Stromal cell of bone marrow (primary cell): ENCODE data around the gene PPP1R12A.
"Not testable (repeated sequence)": the region's sequence is repeated elsewhere in the genome, so short reads cannot be mapped to it uniquely, and the experiment has no call there.

Source experiments
- DNase-seq: peaks from one replicate; pipeline ENCODE4 v3.0.0-alpha.2; 2012; ENCODE audit warnings: low read depth

PPP1R12A gene

DNA sequence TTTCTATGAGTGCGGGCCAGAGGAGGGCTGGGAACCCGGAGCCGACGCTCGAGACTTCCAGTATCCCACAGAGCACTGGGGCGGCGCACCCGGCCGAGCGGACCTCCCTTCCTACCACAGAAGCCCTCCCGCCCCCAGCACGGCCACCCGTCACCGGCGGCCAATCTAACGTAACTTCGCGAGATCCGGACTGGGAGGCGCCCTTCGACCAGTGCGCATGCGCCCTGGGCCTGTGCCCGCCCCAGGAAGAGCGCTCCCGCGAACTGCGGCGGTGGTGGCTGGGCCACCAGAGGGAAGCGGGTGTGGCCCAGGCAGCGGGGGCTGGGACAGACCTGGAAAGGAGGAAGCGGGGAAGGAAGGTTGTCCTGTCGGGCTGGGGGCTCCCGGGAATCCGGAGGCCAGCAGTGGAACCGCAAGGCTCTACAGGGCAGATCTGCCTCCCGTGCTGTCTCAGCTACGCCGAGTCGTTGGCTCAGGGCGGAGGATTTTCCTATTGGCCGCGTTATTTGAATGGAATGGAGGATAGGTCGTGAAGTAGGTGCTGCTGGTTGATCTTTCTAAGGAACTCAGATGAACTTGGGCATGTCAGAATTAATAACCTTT is at the start of gene PPP1R12A:
Gene PPP1R12A (minus strand): TSS at position 77 of the 603 bp plus-strand sequence. CDS start 166 bp downstream, outside the sequence.
- peak; percentile 95 for DNase-seq

DNA sequence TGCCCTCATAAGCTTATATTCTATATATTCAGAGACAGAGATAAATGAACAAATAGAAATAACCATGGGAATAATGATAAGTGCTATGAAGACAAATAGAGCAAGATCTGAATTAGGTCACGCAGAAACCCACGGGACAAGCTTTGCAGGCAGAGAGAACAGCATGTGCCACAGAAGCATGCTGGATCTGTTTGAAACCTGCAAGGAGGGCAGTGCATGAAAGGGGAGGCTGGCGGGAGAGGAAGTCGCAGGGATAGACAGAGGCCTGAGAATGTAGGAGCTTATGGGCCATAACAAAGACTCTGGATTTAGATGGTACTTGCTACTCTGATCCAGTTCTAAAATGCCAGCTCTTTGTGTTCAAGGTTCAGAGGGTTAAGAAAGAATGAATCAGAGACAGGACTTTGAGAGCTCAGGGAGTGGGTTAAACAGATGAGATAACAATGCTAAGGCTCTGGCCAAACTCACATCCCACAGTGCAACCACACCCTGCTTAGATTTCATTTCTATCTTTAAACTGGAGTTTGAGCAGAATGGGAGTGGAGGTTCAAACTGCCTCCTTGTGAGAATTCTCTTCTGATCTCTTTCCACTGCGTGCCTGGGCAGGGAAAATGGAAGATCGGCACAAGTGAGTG is 49.2 kb upstream of the PPP1R12A start:
- no peak for DNase-seq

DNA sequence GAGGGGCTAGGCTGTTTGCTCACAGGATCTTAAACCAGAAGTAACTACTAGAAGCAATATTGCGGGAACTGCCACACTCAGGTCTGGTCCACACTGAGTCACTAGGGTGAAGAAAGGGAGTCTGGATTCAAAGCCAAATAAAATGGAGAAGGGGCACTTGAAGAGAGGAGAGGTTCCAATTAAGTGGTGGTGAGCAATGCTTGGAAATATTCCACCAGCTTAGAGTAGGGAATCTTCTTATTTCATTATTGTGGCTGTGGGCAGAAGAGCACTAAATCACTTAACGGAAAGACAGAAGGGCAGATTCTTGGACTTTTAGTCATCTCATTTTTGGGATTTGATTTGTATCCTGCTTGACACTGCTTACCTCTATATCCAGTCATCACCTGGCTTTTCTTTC is 48.6 kb upstream of the PPP1R12A start:
- DNase-seq: peak; percentile 90

DNA sequence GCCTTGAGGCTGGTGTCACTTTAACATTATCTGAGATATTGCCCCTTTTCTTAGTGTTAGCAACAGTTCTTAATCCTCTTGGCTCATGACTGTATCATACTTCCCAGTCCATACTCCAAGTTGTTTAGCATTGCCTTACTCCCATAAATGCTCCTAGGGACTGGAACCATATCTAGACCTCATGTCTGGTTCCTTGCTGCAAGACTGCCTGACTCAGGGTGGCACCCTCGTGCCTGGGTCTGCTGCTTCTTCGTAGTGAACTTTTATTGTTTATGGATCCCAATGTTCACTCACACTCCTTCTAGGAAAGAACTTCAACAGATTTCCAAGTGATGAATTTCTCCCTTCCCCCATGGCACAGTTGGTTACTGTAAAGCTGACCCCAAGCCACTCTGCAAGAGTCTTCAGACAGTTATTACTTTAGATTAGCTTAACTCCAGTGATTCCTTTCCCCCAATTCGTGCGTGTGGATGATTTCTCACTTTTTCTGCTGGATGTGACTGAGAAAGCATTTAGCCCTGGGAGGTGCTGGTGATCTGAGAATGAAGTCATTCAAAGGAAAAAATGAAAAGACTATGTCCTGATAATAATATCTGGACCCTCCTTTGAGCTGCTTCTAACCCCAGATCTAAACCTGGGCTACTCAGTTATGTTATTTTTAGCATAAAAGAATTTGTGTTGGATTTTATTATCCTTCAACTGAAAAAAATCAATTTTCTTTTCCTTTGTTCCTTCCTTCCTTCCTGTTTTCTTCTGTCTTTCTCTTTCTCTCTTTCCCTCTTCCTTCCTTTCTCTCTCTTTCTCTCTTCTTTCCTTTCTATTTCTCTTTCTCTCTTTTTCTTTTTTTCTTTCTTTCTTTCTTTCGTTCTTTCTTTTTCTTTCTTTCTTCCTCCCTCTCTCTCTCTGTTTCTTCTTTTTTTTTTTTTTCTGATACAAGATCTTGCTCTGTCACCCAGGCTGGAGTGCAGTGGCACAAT is 47.5 kb upstream of the PPP1R12A start:
- no peak for DNase-seq

DNA sequence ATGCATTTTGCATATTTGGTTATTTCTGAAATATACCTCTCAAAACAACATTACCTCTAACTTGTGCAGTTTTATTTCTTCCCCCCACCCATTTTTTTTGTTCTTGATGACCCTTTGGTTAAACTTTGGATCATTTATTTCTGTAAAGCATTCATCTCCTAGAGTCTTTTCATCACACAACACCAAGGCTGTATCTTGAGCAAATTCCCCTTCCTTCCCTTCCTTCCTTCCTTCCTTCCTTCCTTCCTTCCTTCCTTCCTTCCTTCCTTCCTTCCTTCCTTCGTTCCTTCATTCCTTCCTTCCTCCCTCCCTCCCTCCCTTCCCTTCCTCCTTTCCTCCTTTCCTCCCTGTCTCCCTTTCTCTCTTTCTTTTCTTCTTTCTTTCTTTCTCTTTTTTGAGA is 43.8 kb upstream of the PPP1R12A start:
- DNase-seq: no peak

DNA sequence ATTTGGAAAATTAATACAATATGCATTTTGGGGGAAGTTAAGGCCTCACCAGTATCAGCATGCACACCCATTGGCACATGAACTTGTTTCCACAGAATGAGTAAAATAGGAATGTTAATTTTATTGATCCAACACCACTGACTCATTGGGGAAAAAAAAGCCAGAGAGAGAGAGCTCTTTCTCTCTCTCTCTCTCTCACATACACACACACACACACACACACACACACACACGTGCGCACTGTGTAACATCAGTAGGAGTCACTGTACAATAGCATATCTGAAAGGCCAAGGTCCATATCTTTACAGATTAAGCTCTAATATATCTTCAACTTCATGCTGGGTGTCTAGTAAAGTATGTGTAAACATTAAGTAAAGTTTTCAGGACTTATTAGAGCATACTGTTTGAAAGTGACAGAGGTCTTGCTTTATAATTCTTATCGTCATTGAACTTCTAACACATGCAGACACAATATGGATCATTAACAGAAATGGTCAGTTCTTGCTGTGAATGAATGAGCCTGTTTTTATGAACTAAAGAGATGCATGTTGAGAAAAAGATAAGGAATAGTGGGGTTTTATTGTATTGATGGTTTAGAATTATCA is 43.1 kb upstream of the PPP1R12A start:
- peak; percentile 78 for DNase-seq

DNA sequence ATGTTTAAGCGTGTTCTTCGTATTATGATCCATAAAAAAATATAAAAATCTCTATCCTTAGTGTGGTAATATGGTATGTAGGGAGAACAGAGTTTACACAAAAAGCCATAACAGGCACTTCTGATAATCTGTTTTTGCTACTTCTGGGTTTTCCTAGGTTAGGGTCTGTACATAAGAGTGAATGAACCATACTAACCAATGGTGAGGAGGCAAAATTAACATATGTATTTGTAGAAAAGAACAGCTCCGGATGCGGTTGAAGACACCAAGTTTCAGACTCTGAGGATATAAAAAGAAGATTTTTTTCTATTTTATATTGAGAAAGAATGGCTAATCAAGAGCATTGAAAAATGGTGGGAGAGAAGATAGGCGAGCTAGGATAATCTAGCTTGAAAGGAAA is 40.2 kb upstream of the PPP1R12A start:
- no peak for DNase-seq

DNA sequence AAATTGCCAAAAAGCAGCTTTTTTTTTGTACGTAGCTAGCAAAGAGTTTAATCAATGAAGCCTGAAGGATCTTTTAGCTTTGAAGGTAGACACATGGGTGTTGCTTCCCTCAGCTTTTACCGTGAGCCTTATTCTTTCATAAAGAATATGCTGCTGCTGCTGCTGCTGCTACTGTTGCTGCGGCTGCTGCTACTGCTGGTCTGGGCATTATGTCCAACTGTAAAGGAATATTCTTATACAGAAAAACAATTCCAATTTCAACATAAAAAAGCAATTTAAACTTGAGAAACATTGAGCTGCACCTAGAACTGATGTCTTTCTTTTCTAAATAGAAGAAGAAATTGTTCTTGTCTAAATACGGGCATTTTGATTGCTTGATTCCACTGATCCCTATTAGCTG is 38.9 kb upstream of the PPP1R12A start:
- no peak for DNase-seq

DNA sequence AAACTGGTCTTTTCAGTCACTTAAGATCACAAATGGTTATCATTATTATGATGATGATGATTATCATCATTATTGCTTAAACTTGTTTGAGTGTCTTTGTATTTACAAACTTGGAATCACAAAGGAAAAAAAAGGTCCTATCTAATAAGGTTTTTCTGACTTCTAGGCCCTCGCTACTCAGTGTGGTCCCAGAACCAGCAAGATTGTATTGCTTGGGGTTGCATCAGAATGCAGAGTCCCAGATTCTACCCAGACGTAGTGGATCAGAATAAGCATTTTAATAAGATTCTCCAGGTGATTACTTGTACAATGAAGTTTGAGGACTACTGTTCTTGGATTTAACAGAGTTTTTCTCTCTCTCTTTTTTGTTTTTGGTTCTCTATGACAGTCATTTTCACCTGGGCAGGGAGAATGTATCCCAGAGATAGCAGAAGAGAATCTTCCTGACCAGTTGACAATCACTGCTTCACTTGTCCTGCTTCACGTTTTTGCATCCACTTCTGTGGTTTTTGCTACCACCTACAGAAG is 29.3 kb upstream of the PPP1R12A start:
- DNase-seq: no peak

DNA sequence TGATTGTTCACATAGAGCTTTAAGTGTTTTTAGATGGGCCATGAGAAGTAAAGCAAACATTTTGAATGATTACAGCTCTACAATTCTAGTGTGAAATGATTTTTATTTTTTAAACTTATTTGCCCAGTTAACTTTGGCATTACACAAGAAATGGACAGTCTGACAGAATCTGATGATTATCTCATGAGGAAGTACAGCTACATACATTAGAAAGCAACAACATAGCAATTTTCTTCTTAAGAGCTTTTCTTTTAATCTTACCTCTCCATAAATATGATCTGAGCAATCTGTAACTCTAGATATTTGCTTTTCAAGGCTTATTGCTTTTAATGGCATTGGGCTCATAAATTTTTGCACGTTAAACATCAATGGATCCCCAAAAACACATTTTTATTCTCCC is 26.5 kb upstream of the PPP1R12A start:
- DNase-seq: no peak

DNA sequence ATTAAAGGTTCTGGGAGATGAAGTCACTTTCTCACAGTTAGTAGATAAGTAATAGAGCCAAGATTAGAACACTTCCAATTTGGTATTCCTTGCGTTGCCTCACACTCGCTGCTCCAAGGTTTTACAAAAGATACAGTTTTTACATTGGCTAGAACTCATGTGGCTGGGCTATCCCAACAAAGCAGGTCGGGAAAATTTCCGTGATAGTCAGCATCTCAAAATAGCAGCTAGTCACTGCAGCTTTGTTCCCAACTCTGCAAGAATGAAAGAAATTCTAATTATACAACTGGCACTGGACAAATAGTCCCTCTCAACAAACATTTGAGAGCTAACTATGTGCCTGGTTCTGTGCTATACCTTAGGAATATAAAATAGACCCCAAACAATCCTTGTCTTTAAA is 24.6 kb upstream of the PPP1R12A start:
- no peak for DNase-seq

DNA sequence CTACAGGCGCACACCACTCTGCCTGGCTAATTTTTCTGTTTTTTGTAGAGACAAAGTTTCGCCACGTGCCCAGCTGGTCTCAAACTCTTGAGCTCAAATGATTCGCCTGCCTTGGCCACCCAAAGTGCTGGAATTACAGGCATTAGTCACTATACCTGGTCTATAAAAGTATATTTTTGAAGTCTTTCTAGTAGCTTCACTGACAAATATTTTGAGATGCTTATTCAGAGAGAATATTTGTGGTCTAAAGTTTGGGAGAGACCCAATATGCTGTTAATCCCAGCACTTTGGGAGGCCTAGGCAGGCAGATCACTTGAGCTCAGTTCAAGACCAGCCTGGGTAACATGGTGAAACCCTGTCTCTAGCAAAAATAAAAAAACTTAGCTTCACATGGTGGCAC is 22.0 kb upstream of the PPP1R12A start:
- DNase-seq: no peak

DNA sequence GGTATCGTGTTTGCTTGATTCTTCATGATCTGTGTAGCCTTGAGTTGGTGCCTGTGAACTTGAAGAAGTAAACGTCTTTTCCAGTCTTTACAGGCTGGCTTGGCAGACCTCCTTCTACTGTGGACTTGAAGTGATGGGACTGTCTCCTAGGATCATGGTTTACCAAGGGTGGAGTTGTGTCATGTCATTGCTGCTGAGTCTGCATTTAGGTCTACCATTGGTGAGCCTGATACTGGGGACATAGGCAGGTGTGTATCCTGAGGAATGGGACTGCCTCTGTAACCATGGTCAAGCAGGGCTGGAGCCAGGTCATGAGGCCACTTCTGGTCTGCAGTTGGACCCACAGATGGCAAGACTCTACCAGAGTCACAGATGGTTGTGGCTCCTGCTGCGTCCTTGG is 20.7 kb upstream of the PPP1R12A start:
- DNase-seq: no peak

DNA sequence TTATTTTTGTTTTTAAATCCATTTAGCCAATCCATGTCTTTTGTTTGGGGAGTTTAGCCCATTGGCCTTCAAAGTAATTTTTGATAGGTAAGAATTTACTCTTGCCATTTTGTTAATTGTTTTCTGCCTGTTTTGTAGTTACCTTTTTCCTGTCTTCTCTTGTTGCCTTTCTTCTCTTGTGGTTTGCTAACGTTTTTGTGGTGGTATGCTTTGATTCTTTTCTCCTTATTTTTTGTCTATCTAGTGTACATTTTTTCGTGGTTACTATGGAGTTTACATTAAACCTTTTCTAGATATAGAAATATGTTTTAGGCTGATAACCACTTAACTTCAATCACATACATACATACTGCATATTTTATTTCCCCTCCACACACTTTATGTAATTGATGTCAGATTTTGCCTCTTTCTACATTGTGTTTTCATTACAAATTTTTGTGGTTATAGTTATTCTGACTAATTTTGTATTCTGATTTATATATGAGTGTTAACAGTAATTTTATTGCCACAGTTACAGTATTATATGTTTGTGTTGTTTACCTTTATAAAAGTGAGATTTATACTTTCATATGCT is 19.2 kb upstream of the PPP1R12A start:
- no peak for DNase-seq

DNA sequence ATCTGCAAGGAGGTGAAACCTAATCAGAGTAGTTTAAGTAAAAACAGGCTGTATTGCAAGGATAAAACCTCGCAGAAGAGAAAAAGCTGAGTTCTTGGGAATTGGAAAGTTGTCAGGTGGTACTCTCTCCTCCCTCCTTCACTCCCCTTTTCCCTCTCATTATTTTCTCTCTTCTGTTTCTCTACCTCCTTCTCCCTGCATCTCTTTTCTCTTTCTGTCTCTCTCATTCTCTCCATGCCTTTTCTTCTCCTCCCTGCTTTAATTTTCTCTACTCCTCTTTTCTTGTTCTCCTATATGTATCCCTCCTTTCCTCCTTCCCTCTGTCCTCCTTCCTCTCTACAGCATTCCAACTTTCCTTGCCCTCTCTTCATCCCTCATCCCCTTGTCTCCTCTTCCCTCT is 14.2 kb upstream of the PPP1R12A start:
- no peak for DNase-seq

DNA sequence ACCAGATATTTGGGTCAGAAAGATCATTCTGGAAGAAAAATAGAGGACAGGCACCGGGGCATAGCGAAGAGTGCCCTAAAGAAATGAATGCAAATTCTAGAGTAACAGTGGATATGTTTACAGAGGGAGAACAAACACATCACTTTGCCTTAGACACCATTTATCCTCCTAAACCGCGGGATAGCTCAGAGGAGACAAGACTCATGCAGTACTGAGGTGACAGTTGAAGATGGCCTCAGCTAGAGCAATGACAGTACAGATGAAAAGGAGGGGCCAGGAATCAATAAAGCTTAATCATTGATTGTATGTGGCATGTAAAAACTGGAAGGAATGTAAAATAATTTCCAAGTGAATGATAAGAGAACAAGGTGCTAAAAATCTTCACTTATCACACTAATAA is 10.5 kb upstream of the PPP1R12A start:
- DNase-seq: no peak

DNA sequence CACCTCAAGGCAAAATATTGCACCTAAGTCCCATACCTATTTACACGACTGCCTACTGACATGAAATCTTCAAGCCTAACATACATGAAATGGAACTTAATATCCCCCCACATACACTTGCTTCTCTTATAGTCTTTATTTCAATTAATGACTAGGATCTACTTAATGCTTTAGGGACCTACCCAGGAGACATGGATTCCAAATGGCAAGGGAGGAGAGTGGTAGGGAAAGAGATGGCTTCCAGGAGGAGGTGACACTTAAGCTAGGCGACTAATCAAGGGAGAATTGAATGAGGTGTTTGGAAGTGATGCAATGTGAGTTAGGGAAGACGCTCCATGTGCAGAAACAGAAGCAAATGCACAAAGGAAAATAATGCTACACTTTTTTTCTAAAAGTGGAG is 9.7 kb upstream of the PPP1R12A start:
- no peak for DNase-seq

DNA sequence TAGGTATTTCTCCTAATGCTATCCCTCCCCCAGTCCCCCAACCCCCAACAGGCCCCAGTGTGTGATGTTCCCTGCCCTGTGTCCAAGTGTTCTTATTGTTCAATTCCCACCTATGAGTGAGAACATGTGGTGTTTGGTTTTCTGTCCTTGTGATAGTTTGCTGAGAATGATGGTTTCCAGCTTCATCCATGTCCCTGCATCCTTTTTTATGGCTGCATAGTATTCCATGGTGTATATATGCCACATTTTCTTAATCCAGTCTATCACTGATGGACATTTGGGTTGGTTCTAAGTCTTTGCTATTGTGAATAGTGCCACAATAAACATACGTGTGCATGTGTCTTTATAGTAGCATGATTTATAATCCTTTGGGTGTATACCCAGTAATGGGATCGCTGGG is 7.9 kb upstream of the PPP1R12A start:
- DNase-seq: not testable (repeated sequence)

DNA sequence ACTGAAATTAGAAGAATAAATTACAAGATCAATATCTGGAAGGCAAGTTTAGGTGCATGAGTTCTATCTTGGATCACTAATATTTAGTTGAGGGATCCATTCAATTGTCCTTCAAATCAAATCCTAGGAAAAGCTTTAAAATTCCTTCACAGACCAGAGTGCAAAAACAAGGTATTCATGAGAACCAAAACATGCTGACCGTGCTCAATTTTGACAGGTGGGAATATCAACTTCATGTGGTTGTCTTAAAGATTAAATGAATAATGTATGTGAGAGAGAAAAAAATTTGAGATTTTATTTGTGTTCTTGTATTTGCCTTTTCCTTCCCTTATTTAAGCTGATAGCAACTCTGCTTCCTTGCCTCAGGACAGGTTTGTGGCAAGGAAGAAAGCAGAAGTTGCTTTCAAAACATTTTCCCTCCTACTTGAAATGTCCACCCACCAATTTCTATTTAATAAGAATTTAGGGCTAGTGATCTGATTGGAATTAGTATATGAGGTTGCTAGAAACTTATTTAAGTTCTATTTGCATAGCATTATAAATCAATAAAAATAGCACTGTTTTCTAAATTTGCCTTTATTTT is 4.9 kb upstream of the PPP1R12A start:
- DNase-seq: no peak

DNA sequence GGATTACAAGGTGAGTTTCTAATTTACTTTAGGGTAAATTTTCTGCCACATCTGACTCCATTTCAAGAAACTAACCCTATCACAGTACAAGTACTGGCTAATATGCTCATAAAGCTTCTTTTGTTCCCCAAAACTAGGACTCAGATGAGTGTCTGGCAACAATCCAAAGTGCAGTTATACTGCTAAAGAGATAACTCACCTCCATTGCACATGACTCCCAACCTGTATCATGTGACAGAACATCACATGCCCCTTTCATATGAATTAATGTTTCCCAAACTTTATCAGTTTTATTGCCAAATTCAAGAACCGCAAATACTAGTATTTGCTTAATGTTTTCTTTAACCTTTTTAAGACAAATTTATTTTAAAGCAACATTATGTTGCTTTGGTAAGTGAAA is 3.9 kb upstream of the PPP1R12A start:
- DNase-seq: no peak

DNA sequence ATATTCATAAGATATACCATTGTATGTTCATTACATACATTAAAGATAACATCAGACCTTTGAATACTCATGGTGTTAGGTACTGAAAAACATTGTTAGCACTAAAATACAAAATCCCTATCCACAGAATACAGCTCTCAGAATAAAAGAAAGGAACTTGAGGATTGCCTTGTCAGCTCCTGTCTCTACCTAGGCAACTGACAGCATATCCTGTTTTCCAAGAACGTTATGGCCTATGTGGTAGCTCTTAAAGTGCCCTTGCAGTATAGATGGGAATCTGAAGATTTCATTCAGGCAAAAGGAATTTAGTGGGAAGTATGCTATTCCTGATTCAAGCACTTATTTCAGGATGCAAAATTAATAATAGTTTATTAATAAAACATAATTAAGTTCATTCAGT is 1.8 kb upstream of the PPP1R12A start:
- no peak for DNase-seq
